Stimulated activated CD4-positive, alpha-beta T cell treated with anti-CD3 and anti-CD28 coated beads, Interleukin-12 subunit alpha, Interleukin-12 subunit beta, amount 100 ng/mL, for 24 hours (primary cell): ENCODE data around the gene SLX4IP.

Source experiments
- DNase-seq, 2 experiments: peaks; one replicate each; pipeline ENCODE4 v3.0.0-alpha.2; 2020; ENCODE audit warnings: low read depth in 2 of 2

Gene SLX4IP

GRCh38 chr20:10633718-10634117, 198.6 kb downstream of the SLX4IP start:
- DNase-seq: no peak

- DNase-seq: no peak
Observed at GRCh38 chr20:10634211-10634610, 199.1 kb downstream of the SLX4IP start.

GRCh38 chr20:10634683-10635411, 199.7 kb downstream of the SLX4IP start:
- no peak for DNase-seq

- no peak for DNase-seq
Observed at GRCh38 chr20:10635476-10636208, 200.5 kb downstream of the SLX4IP start.

- DNase-seq: no peak
Observed at GRCh38 chr20:10636326-10636818, 201.3 kb downstream of the SLX4IP start.

- no peak for DNase-seq
Observed at GRCh38 chr20:10637031-10637559, 202.0 kb downstream of the SLX4IP start.

GRCh38 chr20:10637563-10637962, 202.5 kb downstream of the SLX4IP start:
- no peak for DNase-seq

- DNase-seq: no peak
Observed at GRCh38 chr20:10639077-10639736, 204.1 kb downstream of the SLX4IP start.

GRCh38 chr20:10639737-10640556, 204.8 kb downstream of the SLX4IP start:
- no peak for DNase-seq

- no peak for DNase-seq
Observed at GRCh38 chr20:10640897-10641296, 205.8 kb downstream of the SLX4IP start.

GRCh38 chr20:10641467-10641866, 206.4 kb downstream of the SLX4IP start:
- no peak for DNase-seq

GRCh38 chr20:10641893-10642292, 206.8 kb downstream of the SLX4IP start:
- DNase-seq: no peak

- no peak for DNase-seq
Observed at GRCh38 chr20:10642856-10643559, 207.9 kb downstream of the SLX4IP start.

- no peak for DNase-seq
Observed at GRCh38 chr20:10643560-10643873, 208.4 kb downstream of the SLX4IP start.

- DNase-seq: no peak
Observed at GRCh38 chr20:10644458-10645204, 209.5 kb downstream of the SLX4IP start.

- no peak for DNase-seq
Observed at GRCh38 chr20:10645205-10645570, 210.1 kb downstream of the SLX4IP start.

- DNase-seq: no peak
Observed at GRCh38 chr20:10646006-10646405, 210.9 kb downstream of the SLX4IP start.

- DNase-seq: no peak
Observed at GRCh38 chr20:10646886-10647420, 211.8 kb downstream of the SLX4IP start.

GRCh38 chr20:10647471-10647870, 212.4 kb downstream of the SLX4IP start:
- DNase-seq: no peak

- DNase-seq: no peak
Observed at GRCh38 chr20:10647909-10648308, 212.8 kb downstream of the SLX4IP start.
